NCI-H748 (cell line): ENCODE measurements around the gene OGG1.
A peak's percentile ranks its signal among the peaks of the same experiment; 100 is the strongest.

ENCODE experiments used
- DNase-seq: peaks from one replicate; lab custom pipeline; 2025; ENCODE audit not compliant: unreplicated experiment; lab: John Stamatoyannopoulos, UW

The OGG1 gene

DNA sequence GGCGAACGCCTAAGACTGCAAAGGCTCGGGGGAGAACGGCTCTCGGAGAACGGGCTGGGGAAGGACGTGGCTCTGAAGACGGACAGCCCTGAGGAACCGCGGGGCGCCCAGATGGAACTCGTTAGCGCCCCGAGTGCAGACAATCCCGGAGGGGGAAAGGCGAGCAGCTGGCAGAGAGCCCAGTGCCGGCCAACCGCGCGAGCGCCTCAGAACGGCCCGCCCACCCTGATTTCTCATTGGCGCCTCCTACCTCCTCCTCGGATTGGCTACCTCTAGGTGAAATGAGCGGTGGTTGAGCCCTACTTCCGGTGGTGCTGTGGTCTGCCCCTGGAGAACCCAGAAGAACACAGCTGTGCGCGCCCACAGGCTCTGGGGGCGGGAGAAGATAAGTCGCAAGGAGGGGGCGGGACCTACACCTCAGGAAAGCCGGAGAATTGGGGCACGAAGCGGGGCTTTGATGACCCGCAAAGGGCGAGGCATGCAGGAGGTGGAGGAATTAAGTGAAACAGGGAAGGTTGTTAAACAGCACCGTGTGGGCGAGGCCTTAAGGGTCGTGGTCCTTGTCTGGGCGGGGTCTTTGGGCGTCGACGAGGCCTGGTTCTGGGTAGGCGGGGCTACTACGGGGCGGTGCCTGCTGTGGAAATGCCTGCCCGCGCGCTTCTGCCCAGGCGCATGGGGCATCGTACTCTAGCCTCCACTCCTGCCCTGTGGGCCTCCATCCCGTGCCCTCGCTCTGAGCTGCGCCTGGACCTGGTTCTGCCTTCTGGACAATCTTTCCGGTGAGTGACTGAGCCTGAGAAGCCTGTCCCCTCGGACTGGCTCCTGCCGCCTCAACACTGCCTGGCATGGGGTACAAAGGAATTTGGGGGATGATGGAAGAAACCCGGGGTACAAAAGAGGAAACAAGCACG, at the start of gene OGG1:
TSS of gene OGG1 (plus strand) at position 308 of the 911 bp plus-strand sequence. CDS start at position 643, 335 bp downstream.
- peak; percentile 97 for DNase-seq

DNA sequence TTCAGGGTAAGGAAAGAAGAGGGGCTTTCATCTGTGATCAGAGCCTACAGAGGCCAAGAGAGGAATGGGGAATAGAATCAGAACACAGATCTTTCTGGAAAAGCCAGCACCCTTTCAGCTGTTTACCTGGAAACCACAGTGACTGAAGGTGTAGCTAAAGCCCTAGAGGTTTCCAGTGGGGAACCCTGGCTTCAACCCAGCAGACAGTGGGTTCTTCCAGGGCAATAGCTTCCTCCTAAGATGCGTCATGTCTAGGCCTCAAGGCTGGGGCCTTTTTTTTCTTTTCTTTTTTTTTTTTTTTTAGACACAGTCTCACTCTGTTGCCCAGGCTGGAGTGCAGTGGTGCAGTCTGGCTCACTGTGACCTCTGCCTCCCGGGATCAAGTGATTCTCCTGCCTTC, 49.2 kb upstream of the OGG1 start:
- DNase-seq = no peak

DNA sequence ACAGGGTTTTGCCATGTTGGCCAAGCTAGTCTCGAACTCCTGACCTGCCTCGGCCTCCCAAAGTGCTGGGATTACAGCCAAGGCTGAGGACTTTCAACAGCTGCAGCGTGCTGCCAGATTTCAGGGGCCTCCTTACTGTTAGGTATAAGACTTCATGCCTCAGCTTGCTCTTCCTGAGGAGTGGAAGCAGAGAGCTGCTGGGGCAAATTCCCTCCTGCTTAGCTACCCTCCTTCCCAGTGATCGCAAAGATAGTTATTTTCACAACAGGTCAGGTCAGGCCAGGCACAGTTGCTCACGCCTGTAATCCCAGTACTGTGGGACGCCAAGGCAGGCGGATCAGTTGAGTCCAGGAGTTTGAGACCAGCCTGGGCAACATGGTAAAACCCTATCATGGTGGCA, 48.7 kb upstream of the OGG1 start:
- DNase-seq = no peak

DNA sequence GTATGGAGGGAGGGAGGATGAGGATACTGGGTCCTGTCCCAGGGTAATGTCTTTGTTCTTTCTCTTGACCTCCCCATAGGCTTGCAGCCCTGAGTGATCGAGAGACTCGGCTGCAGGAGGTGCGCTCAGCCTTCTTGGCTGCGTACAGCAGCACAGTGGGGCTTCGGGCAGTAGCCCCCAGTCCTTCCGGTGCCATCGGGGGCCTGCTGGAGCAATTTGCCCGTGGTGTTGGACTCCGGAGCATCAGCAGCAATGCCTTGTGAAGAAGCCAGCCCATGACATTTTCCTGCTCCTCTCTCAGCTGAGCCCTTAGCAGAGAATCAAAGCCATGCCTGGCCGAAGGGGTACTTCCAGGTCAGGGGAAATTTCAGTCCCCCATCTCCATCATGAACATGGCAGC, 48.0 kb upstream of the OGG1 start:
- no peak for DNase-seq

DNA sequence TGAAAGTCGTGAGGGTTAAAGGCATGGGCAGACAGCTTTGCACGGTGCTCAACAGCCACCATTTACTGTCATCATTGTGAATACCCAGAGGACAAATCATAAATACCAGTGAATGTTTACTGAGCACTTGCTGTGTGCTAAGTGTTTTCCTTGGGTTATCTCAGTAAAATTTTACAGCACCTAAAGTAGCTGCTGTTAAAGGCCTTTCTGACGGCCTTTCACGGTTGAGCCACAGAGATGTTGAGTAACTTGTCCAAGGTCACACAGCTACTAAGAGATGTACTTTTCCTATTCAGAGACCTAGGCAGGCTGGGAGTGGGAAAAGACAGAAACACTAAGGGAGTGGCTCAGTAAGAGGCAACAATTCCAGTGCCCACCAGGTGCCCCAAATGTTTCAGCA, 46.5 kb upstream of the OGG1 start:
- DNase-seq = no peak

DNA sequence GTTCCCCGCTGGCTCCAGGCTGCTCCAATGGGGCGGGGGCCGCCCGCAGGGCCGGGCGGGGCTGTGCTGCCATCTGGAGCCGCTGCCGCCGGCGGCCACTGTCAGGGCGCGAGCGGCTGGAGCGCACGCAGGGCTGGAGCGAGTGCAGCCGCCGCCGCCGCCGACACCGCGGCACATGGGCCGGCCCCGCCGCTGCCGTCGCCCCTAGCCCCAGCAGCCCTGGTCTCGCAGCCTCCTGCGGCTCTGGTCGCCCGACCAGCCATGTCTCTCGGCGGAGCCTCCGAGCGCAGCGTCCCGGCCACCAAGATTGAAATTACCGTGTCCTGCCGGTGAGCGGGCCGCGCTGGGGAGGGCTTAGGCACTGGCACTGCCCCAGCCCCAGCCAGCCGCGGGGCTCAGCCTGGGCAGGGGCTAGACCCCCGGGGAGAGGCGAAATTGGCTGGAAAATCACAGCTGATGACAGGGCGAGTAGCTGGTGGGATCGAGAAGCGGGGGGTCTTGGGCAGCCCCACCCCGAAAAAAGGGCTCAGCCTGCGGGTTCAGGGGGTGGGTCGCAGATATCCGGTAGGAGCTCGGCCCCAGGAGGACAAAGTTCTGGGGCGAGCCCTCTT, 45.9 kb upstream of the OGG1 start, which contains the start of gene CPNE9:
TSS of gene CPNE9 (plus strand) at position 98 of the 611 bp plus-strand sequence. CDS start at position 262, 164 bp downstream.
- DNase-seq = peak; percentile 25

DNA sequence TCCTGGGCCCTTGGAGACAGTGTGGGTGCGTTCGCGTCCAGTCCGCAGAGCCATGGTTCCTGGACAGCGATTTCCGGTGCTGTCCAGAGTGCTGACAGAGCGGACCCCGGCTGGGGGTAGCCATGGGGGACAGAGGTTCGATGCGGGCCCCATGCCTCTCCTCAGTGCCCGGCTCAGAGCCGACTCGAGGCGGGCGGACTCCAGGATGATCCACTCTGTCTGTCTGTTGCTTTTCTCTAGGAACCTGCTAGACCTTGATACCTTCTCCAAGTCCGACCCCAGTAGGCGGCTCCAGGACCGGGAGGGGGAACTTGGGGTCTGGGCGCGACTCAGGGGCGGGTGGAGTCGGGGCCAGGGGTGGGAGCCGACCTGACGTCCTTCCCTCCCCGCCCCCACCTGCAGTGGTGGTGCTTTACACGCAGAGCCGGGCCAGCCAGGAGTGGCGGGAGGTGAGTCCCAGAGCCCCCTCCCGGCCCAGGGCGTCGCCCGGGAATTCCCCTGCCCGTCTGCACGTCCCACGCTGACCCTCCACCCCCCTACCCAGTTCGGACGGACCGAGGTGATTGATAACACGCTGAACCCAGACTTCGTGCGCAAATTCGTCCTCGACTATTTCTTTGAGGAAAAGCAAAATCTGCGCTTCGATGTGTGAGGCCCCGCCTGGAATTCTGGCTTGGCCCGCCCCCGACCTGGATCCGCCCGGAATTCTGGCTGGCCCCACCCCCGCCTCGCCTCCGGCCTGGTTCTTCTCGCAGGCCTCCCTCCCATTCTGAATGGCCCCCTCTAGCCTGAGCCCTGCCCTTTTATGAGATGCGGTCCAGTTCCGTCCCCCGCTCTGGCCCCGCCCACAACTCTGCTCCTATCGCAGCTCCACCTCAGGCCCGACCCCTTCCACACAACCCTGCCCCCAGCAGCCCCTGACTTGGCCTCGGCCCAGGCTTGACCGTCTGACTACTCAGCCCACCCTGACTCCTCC, 45.1 kb upstream of the OGG1 start:
- DNase-seq = peak; percentile 81

DNA sequence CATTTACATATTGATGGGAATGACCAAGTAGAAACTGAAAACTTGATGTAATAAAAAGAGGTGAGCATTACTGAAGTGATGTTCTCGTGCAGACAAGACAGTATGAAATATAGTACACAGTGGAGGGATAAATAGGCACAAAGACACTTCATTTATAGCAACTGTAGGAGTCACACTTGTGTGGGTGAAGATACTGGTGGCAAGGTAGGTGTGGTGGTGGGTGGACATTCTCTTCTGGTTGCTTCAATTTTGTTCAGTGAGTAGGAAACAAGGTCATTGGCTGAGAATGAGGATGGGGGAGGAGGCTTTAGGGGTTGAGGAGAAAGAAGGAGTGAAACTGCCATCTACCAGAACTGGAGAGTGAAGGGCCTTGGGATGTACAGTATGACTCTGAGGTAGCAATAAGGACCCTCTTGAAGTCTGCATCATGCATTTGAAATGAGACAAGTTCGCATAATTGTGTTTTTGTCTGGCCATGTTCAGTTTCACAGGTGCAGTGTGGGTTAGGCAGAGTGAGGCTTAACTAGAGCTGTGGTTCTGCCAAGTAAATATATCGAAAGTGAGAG, 39.5 kb upstream of the OGG1 start:
- DNase-seq = no peak

DNA sequence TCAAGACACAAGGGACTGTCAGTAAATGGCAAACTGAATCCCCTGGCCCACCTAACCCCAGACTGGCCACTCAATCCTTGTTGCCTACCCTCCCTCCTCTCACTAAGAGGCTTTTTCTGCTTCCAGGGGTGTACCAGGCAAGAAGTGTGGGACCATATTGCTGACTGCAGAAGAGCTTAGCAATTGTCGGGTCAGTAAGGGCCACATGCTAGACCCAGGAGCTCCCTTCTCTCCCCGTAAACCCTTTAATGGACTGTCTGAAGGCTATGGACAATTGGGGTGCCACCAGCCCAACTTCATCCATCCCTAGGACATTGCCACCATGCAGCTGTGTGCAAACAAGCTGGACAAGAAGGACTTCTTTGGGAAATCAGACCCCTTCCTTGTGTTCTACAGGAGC, 37.3 kb upstream of the OGG1 start:
- DNase-seq = no peak

DNA sequence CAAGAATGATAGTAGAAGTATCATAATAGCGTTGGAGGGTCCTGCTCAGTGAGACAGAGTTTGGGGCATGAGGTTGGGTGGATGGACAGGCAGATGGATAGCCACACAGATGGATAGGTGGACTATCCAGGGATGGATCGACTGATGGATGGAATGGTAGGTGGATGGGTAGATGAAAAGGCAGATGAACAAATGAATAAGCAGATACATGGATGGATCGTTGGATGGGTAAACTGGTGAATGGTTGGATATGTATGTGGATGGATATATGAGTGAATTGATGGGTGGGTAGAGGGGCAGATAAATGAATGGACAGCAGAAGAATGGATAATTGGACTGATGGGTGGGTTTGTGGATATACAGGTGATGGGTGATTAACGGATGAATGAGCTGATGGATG, 36.6 kb upstream of the OGG1 start:
- no peak for DNase-seq

DNA sequence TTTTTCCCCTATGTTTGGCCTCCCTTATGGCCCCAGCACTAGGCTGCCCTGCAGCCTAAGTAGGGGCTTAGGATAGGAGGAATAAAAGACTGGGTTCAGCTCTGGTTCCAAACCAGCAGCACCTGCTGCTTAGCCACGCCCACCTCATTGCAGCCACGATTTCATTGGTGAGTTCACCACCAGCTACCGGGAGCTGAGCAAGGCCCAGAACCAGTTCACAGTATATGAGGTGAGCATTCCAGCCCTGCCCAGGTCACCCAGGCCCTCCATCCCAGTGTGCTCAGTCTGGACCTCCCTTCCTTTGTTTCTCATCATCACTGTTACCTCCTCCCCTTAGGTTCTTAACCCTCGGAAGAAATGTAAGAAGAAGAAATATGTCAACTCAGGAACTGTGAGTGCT, 34.6 kb upstream of the OGG1 start:
- peak; percentile 17 for DNase-seq

DNA sequence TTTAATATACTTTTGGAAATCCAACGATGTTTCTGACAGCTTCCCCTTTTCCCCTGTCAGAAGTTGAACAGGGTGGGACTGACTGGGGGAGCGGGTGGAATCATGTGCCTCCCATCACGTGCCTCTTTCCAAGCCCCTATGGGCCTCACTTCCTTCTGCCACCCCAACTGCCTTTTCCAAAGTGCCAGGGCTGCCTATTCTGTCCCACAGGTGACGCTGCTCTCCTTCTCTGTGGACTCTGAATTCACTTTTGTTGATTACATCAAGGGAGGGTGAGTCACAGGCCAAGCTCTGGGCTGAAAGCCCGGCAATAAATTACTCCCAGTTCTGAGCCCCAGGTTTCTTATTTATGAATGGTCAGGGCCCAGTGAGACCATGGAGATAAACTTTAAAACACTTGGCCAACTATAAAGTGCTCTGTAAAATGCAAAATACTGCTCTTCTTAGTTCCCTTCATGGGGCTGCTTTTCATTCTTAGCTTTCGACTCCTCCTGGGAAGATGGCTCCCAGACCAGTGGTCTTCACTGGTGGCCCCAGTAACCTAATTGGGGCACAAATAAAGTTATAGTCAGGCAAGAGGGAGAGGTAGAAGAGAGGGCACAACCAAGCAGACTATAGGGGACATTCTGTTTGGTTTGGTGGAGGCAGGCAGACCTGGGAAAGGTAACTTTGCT, 33.9 kb upstream of the OGG1 start:
- peak; percentile 1 for DNase-seq

DNA sequence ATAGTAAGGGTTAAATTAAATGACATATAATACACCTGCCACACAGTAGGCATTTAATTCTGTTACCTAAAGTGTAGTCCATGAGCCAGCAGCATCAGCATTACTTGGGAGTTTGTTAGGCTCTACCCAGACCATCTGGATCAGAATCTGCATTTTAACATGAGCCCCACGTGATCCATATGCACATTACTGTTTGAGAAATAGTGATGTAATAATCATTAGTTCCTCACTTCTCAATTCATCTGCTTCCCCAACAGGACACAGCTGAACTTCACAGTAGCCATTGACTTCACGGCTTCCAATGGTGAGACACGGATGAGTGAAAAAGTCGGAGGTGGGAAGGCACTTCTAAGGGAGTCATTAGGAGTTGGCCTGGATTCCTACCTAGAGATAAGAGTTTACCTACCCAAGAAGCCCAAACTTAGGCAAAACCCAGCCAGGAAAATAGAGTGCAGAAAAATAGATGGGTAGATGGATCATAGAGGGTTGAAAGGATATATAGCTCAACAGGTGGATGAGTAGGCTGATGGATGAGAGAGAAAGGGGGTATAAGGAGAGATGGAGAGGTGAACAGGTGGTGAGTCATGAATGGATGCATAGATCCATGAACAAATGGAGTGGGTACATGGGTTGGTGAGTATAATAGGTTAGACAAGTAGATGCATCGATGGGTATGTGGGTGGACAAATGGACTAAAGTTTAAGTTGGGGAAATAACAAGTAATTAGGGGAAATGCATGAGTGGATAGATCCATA, 32.8 kb upstream of the OGG1 start:
- no peak for DNase-seq

DNA sequence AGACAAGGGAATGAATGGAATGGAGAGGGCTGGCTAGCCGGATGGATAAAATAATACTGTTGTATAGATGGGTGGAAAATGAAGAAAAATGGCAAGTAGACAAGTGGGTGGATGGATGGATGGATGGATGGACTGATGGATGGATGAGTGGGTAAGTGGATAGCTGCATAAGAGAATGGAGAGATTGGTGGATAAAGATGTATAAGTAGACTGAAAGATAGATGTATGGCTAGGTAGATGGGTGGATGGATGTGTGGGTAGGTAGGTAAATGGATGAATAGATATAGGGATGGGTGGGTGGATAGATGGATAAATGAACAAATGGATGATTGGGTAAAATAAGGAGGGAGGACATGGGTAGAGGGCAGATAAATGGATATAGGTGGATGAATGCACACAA, 32.2 kb upstream of the OGG1 start:
- DNase-seq = no peak

DNA sequence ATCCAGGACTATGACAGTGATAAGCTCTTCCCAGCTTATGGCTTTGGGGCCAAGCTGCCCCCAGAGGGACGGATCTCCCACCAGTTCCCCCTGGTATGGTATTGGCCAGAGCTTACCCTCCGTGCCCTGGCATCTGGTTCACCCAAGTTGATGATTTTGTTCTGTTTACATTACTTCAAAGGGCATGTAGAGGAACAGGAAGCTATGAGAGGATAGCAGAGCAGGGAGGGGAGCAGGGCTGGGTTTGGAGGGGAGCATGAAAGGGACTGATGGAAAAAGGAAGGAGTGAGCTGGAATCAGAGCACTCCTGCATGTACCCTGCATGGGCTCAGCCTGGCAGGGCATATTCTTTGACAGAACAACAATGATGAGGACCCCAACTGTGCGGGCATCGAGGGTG, 31.6 kb upstream of the OGG1 start:
- no peak for DNase-seq

DNA sequence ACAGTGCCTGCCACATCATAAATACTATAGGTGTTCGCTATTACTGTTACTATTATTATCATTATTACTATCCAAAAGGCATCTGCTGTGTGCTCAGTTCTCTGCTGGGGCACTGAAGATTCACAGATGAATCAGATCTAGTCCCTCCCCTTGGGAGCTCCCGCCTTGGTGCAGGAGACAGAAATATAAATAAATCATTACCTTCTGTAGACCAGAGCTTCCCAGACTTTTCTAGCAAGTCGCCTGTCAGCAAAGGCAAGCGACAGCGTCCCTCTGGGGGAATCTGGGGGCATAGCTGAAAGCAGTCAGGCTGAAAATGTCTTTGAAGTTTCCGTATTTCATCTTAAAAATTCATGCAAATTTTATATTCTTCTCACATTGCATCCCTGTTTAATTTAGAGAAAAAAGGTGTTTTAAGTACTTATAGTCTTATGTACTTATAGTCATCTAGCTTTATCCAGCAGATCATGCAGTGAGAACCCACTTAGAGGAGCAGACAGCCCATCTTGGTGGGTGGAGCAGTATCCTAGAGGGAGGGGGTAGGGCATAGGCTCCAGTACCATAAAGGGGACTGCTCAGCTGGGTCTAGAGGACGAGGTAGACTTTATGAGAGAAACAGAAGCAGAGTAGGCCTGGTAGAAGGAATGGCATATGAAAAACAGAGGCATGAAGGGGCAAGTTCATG, 28.6 kb upstream of the OGG1 start:
- no peak for DNase-seq

DNA sequence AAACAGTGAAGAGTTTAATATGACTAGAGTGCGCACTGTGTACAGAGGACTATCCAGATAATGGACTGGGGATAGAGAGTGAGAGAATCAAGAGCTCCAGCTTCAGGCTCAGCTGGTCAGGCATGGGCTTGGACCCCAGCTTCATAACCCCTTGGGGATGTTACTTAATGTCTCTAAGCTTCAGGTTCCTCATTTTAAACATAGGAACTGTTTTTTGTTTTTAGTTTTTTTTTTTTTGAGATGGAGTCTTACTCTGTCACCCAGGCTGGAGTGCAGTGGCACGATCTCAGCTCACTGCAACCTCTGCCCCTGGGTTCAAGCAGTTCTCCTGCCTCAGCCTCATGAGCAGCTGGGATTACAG, 28.1 kb upstream of the OGG1 start:
- no peak for DNase-seq

DNA sequence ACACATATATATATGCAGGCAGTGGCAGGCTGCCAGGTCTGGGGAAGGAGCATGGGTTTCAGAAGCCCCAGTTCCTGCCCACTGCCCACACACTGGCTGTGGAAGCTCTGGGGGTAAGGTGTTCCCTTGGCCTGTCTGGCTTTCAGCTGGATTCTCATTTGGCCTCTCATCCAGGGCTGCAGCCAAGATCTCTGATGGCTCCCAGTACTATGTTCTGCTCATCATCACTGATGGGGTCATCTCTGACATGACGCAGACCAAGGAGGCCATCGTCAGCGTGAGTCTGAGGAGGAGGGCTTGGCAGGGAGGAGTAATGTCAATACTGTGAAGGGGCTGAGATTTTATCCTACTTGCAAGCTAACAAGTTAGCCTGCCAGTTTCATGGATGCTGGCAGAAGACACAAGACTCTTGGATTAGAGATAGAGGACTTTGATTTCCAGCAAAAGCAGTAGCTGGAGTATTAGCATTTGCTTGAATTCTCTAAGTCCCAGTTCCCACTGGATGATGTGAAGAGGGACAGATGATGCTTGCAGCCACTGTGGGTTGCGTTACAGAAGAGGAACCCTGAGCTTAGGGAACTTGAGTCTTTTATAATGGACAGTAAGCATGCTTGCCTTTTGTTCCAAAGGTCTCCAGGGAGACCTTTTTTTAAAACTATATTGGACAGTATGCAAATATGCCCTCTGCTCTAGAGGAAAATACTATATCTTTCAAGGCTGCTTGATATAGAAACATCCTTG, 23.8 kb upstream of the OGG1 start:
- no peak for DNase-seq
